DOHH2 (cell line): ENCODE data around the gene FGF11.

Experiments used
- H3F3A ChIP-seq: fragments of 200-600 bp; sonication (generic), shearing (Covaris generic); 2 replicates; pipeline ENCODE4 v1.6.0; 2016; ENCODE audit warnings: antibody characterized with exemption, mild to moderate bottlenecking; ENCODE audit not compliant: control insufficient read depth, insufficient read depth
- H3K27ac ChIP-seq: fragments of 200-600 bp; sonication (generic); 2 replicates; pipeline ENCODE4 v1.5.1; 2014; ENCODE audit warnings: low read depth, mild to moderate bottlenecking, low read length, moderate library complexity
- H3K27me3 ChIP-seq: fragments of 200-600 bp; sonication (generic); 2 replicates; pipeline ENCODE4 v1.6.1; 2014; ENCODE audit warnings: mild to moderate bottlenecking, low read length, mixed read lengths; ENCODE audit not compliant: control insufficient read depth
- H3K36me3 ChIP-seq: fragments of 200-600 bp; sonication (generic); 2 replicates; pipeline ENCODE4 v1.6.1; 2014; ENCODE audit warnings: mild to moderate bottlenecking, low read length, moderate library complexity, mixed read lengths; ENCODE audit not compliant: control insufficient read depth
- H3K4me1 ChIP-seq: fragments of 200-600 bp; sonication (generic); 2 replicates; pipeline ENCODE4 v1.6.1; 2014; ENCODE audit warnings: mild to moderate bottlenecking, low read length, mixed read lengths; ENCODE audit not compliant: control insufficient read depth
- H3K4me2 ChIP-seq: fragments of 200-600 bp; sonication (generic); 2 replicates; pipeline ENCODE4 v1.6.0; 2014; ENCODE audit warnings: mild to moderate bottlenecking, low read length, moderate library complexity
- H3K4me3 ChIP-seq: fragments of 200-600 bp; sonication (generic); 2 replicates; pipeline ENCODE4 v1.5.1; 2014; ENCODE audit warnings: mild to moderate bottlenecking, low read length, mixed read lengths
- H3K79me2 ChIP-seq: fragments of 200-600 bp; sonication (generic); 2 replicates; pipeline ENCODE4 v1.6.1; 2014; ENCODE audit warnings: mild to moderate bottlenecking, low read length, mixed read lengths; ENCODE audit not compliant: control insufficient read depth
- H3K9me2 ChIP-seq: fragments of 200-600 bp; sonication (generic); replicated peaks from 2 replicates; pipeline ENCODE4 v1.6.1; 2014; ENCODE audit warnings: mild to moderate bottlenecking, low read length, mixed read lengths; ENCODE audit not compliant: control insufficient read depth
- H3K9me3 ChIP-seq: fragments of 200-600 bp; sonication (generic); 2 replicates; pipeline ENCODE4 v1.6.1; 2014; ENCODE audit warnings: antibody characterized with exemption, low read length, mixed read lengths; ENCODE audit not compliant: control insufficient read depth, insufficient read depth
- H4K20me1 ChIP-seq: fragments of 200-600 bp; sonication (generic); 2 replicates; pipeline ENCODE4 v1.6.0; 2014; ENCODE audit warnings: low read depth, mild to moderate bottlenecking, antibody characterized with exemption, low read length, moderate library complexity; ENCODE audit not compliant: control insufficient read depth, insufficient read depth
- CTCF ChIP-seq: fragments of 200-600 bp; sonication (generic); IDR thresholded peaks from one replicate; pipeline ENCODE4 v1.5.1; 2014; ENCODE audit warnings: antibody characterized with exemption, mild to moderate bottlenecking, low read depth, low read length; ENCODE audit not compliant: poor library complexity, severe bottlenecking
- EZH2phosphoT487 ChIP-seq: fragments of 200-600 bp; sonication (generic); IDR thresholded peaks from 2 replicates; pipeline ENCODE4 v1.6.1; 2017; ENCODE audit warnings: borderline replicate concordance, mild to moderate bottlenecking, antibody characterized with exemption, low read length, moderate library complexity, mixed read lengths

Gene FGF11

DNA sequence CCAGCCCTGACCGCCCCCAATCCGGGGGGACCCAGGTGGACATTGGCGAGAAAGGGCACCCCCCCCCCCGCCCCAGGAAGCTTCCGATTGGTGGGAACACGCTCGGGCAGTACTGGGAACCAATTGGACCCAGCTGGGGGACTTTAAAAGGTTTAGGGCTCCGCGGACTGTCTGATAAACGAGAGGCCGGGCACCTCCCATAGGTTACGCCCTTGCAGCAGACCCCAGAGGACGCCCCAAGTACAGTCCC, 35.7 kb upstream of the FGF11 start:
- H3K79me2 ChIP-seq: peaks cover 9% of the 10 kb centered on the region
- H4K20me1 ChIP-seq: no peaks in the 10 kb centered on the region
- H3K4me3 ChIP-seq: peak overlapping the region; percentile 73
- no peaks in the 10 kb centered on the region for H3K9me3 ChIP-seq
- no peaks in the 10 kb centered on the region for H3K9me2 ChIP-seq
- peaks cover 4% of the 10 kb centered on the region; the same call in 1 of the 2 replicates for H3K36me3 ChIP-seq
- H3F3A ChIP-seq: peaks cover 5% of the 10 kb centered on the region; the same call in 1 of the 2 replicates
- H3K4me2 ChIP-seq: peak overlapping the region; percentile 89
- no peak for TF ChIP-seq EZH2phosphoT487
- TF ChIP-seq CTCF: no peak
- peaks cover 11% of the 10 kb centered on the region for H3K4me1 ChIP-seq
- no peak overlapping the region for H3K27ac ChIP-seq
- no peaks in the 10 kb centered on the region for H3K27me3 ChIP-seq

DNA sequence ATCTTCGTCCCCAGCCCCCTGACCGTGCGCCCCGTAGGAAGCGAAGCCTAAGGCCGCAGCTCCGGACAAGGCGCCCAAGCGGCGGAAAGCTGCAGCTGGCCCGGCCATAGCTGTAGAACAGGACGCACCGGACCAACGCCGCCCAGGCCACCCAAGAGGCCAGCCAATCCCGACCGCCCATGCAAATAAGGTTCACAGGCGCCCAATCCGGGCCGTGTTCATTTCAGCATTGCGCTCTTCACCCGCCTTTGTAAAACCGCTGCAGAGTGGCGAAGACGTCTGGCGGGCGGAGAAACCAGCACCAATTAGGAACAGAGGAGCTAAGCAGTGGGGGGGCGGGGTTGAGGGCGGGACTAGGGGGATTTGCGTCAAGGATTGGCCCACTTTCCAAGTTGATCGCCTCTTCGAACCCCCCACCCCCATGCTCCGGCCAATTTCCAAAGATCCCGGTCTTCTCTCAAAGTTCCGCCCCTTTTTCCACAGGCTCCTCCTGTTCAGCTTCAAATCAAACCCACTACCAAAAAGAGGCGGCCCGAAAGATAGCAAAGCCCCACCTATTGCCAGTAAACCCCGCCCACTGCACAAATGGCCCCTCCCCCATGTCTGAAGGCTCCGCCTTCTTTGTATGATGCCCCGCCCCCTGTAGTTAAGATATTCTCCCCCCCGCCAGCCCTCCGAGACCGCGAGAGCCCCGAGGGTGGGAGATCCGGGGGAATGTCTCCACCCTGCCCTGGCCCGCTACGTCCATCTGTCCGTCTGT, 35.2 kb upstream of the FGF11 start, which contains the start of gene TMEM256:
Gene TMEM256, minus strand, starts transcription at position 121 of the 760 bp plus-strand sequence. Its CDS starts 13 bp downstream, at position 108.
- H3K27me3 ChIP-seq: no peaks in the 10 kb centered on the region
- no peaks in the 10 kb centered on the region for H3K9me3 ChIP-seq
- H3K27ac ChIP-seq: peak within 1 kb of the TSS; percentile 39; the same call in 1 of the 2 replicates
- H3K9me2 ChIP-seq: no peaks in the 10 kb centered on the region
- peaks cover 4% of the 10 kb centered on the region; the same call in 1 of the 2 replicates for H3K36me3 ChIP-seq
- H4K20me1 ChIP-seq: no peaks in the 10 kb centered on the region
- peaks cover 9% of the 10 kb centered on the region for H3K79me2 ChIP-seq
- peaks cover 11% of the 10 kb centered on the region for H3K4me1 ChIP-seq
- peaks cover 5% of the 10 kb centered on the region; the same call in 1 of the 2 replicates for H3F3A ChIP-seq
- TF ChIP-seq CTCF (no peak), EZH2phosphoT487 (no peak)
- peak within 1 kb of the TSS; percentile 73 for H3K4me3 ChIP-seq
- H3K4me2 ChIP-seq: peak within 1 kb of the TSS; percentile 89

- peak overlapping the region; percentile 73 for H3K4me3 ChIP-seq
- H3K9me3 ChIP-seq: no peaks in the 10 kb centered on the region
- H3K36me3 ChIP-seq: peaks cover 4% of the 10 kb centered on the region; the same call in 1 of the 2 replicates
- no peaks in the 10 kb centered on the region for H3K9me2 ChIP-seq
- H3F3A ChIP-seq: 0 out of 2 replicates have a peak, but pooled peaks cover 2% of the 10 kb centered on the region
- peaks cover 9% of the 10 kb centered on the region for H3K79me2 ChIP-seq
- TF ChIP-seq CTCF: no peak
- peaks cover 11% of the 10 kb centered on the region for H3K4me1 ChIP-seq
- H3K27me3 ChIP-seq: no peaks in the 10 kb centered on the region
- no peak overlapping the region for H3K27ac ChIP-seq
- peak overlapping the region; percentile 89 for H3K4me2 ChIP-seq
- no peaks in the 10 kb centered on the region for H4K20me1 ChIP-seq
Measured at GRCh38 chr17:7404737-7405349, 34.5 kb upstream of the FGF11 start.
